HCT116 (cell line): ENCODE data around the gene WDR37. TPM values are rescaled to one million over a fixed set of nuclear protein-coding genes. Genes with fewer than 3 reads are reported as not detected.

Experiments
- ATAC-seq: fragments of 200-7000 bp; cut with Tn5 transposase; 2 replicates; pipeline ENCODE4 v1.9.1; 2020; ENCODE audit warnings: mild to moderate bottlenecking, moderate library complexity
- BruUV-seq: library from RNA; stranded (reverse); fragments of 400-500 nt; replicated peaks from 2 replicates; lab custom pipeline; 2021; lab: Mats Ljungman, UMichigan
- CTCF ChIA-PET: fragments of 300-600 bp; sonication (Branson Sonifier 250); formaldehyde crosslinking; loops from one replicate; lab custom pipeline; 2021; ENCODE audit warnings: antibody characterized with exemption; lab: Charles Lee
- POLR2A ChIA-PET: fragments of 300-600, 350-600 bp; sonication (Branson Sonifier 250); formaldehyde crosslinking; loops from one replicate; lab custom pipeline; 2021; ENCODE audit warnings: antibody characterized with exemption; lab: Charles Lee
- RAD21 ChIA-PET, 2 experiments: fragments of 300-600 bp; sonication (Branson Sonifier 250); formaldehyde crosslinking; loops; one replicate each; lab custom pipeline; 2023; ENCODE audit warnings: low total read pairs in 2 of 2; ENCODE audit not compliant: uncharacterized antibody in 2 of 2, unreplicated experiment in 2 of 2, low non-redundant PET in 1 of 2; lab: Charles Lee
- DNase-seq: peaks from one replicate; pipeline ENCODE4 v3.0.0-alpha.2; 2010; ENCODE audit warnings: low read depth, low spot score
- H2AFZ ChIP-seq: fragments of 200-600 bp; shearing (Covaris generic), sonication (generic); 2 replicates; pipeline ENCODE4 v1.6.1; 2017; ENCODE audit warnings: low read depth, mixed run types, mixed read lengths, antibody characterized with exemption, low read length; ENCODE audit not compliant: poor library complexity, severe bottlenecking
- H3K27ac ChIP-seq: 2 replicates; pipeline ENCODE4 v1.5.1; 2012; ENCODE audit warnings: low read depth, low read length
- H3K27me3 ChIP-seq: fragments of 200-600 bp; sonication (generic); 2 replicates; pipeline ENCODE4 v1.6.1; 2016; ENCODE audit warnings: mixed run types, low read length, mixed read lengths; ENCODE audit not compliant: insufficient read depth
- H3K36me3 ChIP-seq, 2 experiments: fragments of 200-500 bp in 1 of 2; fragments of 200-600 bp in 1 of 2; sonication (Bioruptor generic) in 1 of 2; sonication (generic) in 1 of 2; 2 replicates each; pipeline versions ENCODE4 v1.5.1 to v1.6.1; 2014 to 2016; ENCODE audit warnings: low read length in 2 of 2, inconsistent platforms in 1 of 2, mixed read lengths in 1 of 2, mixed run types in 1 of 2; ENCODE audit not compliant: insufficient read depth in 2 of 2, control insufficient read depth in 1 of 2
- H3K4me1 ChIP-seq, 2 experiments: fragments of 200-600 bp in 1 of 2; sonication (generic) in 1 of 2; 2 replicates each; pipeline versions ENCODE4 v1.5.1 to v1.6.1; 2012 to 2017; ENCODE audit warnings: low read length in 2 of 2, inconsistent platforms in 1 of 2, mild to moderate bottlenecking in 1 of 2, mixed read lengths in 1 of 2, mixed run types in 1 of 2, moderate library complexity in 1 of 2; ENCODE audit not compliant: insufficient read depth in 2 of 2, control insufficient read depth in 1 of 2
- H3K4me2 ChIP-seq: fragments of 200-600 bp; sonication (generic); 2 replicates; pipeline ENCODE4 v1.6.1; 2017; ENCODE audit warnings: mixed run types, low read length, mixed read lengths
- H3K4me3 ChIP-seq, 2 experiments: fragments of 200-600 bp in 1 of 2; sonication (generic) in 1 of 2; replicated peaks in 1 of 2; 2 replicates each; pipeline ENCODE4 v1.5.1; 2011 to 2016; ENCODE audit warnings: low read length in 2 of 2, control low read depth in 1 of 2, low read depth in 1 of 2, mild to moderate bottlenecking in 1 of 2, mixed read lengths in 1 of 2, mixed run types in 1 of 2
- H3K79me2 ChIP-seq: fragments of 200-600 bp; sonication (generic); 2 replicates; pipeline ENCODE4 v1.6.1; 2017; ENCODE audit warnings: mild to moderate bottlenecking, mixed run types, low read length, moderate library complexity, mixed read lengths; ENCODE audit not compliant: insufficient read depth
- H3K9ac ChIP-seq: fragments of 200-600 bp; sonication (generic); 2 replicates; pipeline ENCODE4 v1.6.1; 2016; ENCODE audit warnings: low read length, mixed read lengths
- H3K9me2 ChIP-seq: fragments of 200-600 bp; sonication (generic), shearing (Covaris generic); 2 replicates; pipeline ENCODE4 v1.6.1; 2017; ENCODE audit warnings: mixed run types, mild to moderate bottlenecking, moderate library complexity; ENCODE audit not compliant: insufficient read depth
- H3K9me3 ChIP-seq, 2 experiments: fragments of 200-500 bp in 1 of 2; fragments of 200-600 bp in 1 of 2; sonication (Bioruptor generic) in 1 of 2; sonication (generic) in 1 of 2; 2 replicates each; pipeline ENCODE4 v1.6.1; 2014 to 2017; ENCODE audit warnings: low read length in 2 of 2, mixed read lengths in 2 of 2, inconsistent platforms in 1 of 2, low read depth in 1 of 2, mild to moderate bottlenecking in 1 of 2, mixed run types in 1 of 2, moderate library complexity in 1 of 2; ENCODE audit not compliant: control insufficient read depth in 1 of 2, insufficient read depth in 1 of 2
- H4K20me1 ChIP-seq: fragments of 200-600 bp; sonication (generic), shearing (Covaris generic); 2 replicates; pipeline ENCODE4 v1.6.1; 2017; ENCODE audit warnings: mixed run types, mild to moderate bottlenecking, moderate library complexity; ENCODE audit not compliant: insufficient read depth
- EZH2 ChIP-seq: fragments of 200-600 bp; sonication (generic); IDR thresholded peaks from 2 replicates; pipeline ENCODE4 v1.6.1; 2017; ENCODE audit warnings: antibody characterized with exemption, mixed run types
- JUND ChIP-seq: IDR thresholded peaks from 2 replicates; pipeline ENCODE4 v1.6.1; 2012
- POLR2A ChIP-seq: IDR thresholded peaks from 2 replicates; pipeline ENCODE4 v1.7.0; 2011; ENCODE audit warnings: borderline replicate concordance; ENCODE audit not compliant: insufficient read depth, insufficient read length; ENCODE audit errors: extremely low read depth
- POLR2AphosphoS5 ChIP-seq: IDR thresholded peaks from 2 replicates; pipeline ENCODE4 v1.6.1; 2011; ENCODE audit warnings: mild to moderate bottlenecking, low read depth, low read length, moderate library complexity
- RAD21 ChIP-seq: IDR thresholded peaks from 2 replicates; pipeline ENCODE4 v1.6.1; 2012; ENCODE audit warnings: low read depth, mild to moderate bottlenecking
- SIN3A ChIP-seq: IDR thresholded peaks from 2 replicates; pipeline ENCODE4 v1.6.1; 2012; ENCODE audit warnings: low read depth
- ZFX ChIP-seq: fragments of 450-650 bp; IDR thresholded peaks from 2 replicates; pipeline ENCODE4 v1.6.1; 2017
- ZNF274 ChIP-seq: fragments of 200-500 bp; sonication (Bioruptor generic); IDR thresholded peaks from 2 replicates; pipeline ENCODE4 v1.6.1; 2014; ENCODE audit warnings: mild to moderate bottlenecking, low read depth, low read length, inconsistent platforms
- intact Hi-C: fragments of 100-400 bp; cut with micrococcal nuclease; formaldehyde crosslinking; loops from 2 replicates; pipeline ENCODE4 v1.10.0; 2022
- total RNA-seq: library from RNA; stranded (reverse); gene quantifications from one replicate; pipeline ENCODE4 v1.2.1, GENCODE V29; 2021; ENCODE audit not compliant: unreplicated experiment
- TF ChIP-seq, protein P1 (sequence below): IDR thresholded peaks from 2 replicates; pipeline ENCODE4 v1.6.1; 2012
- TF ChIP-seq, protein P2 (sequence below): IDR thresholded peaks from 2 replicates; pipeline ENCODE4 v1.6.1; 2012

The WDR37 gene
- total RNA-seq, 1 experiment from 2014 or later, result 9.1 TPM

DNA sequence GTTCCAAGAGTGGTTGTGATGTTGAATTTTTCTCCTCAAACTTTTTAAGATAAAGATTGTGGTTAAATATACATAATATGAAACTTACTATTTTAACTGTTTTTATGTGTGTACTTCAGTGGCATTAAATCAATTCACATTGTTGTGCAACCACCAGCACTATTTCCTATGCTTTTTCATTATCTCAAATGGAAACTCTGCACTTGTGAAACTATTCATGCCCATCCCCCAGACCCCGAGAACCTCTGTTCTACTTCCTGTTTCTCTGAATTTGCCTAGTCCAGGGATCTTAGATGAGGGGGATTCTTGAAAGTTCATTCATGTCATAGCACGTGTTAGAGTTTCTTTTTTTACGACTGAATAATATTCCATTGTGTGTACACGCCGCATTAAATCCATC lies 67.0 kb downstream of the WDR37 start:
- H3K9me2 ChIP-seq, result no peaks in the 10 kb centered on the region
- POLR2A ChIA-PET, result no interaction called here
- no peak overlapping the region for H2AFZ ChIP-seq
- ATAC-seq (no peak), DNase-seq (no peak)
- H3K9ac ChIP-seq, result no peak overlapping the region
- peaks cover 2 to 8% of the 10 kb centered on the region in 2 experiments; a peak in 2 of 4 replicates for H3K36me3 ChIP-seq
- BruUV-seq, result no TSS peak
- no peaks in the 10 kb centered on the region for H3K4me1 ChIP-seq
- intact Hi-C loops, result no loop called here
- H3K9me3 ChIP-seq, result no peaks in the 10 kb centered on the region
- H4K20me1 ChIP-seq, result no peaks in the 10 kb centered on the region
- no peak overlapping the region for H3K4me2 ChIP-seq
- CTCF ChIA-PET, result no interaction called here
- H3K79me2 ChIP-seq, result 0 out of 2 replicates have a peak, but pooled peaks cover 2% of the 10 kb centered on the region
- no peak overlapping the region for H3K4me3 ChIP-seq
- H3K27ac ChIP-seq, result no peak overlapping the region
- TF ChIP-seq ZNF274 (no peak), POLR2AphosphoS5 (no peak), RAD21 (no peak), ZFX (no peak), POLR2A (no peak), SIN3A (no peak)
- TF ChIP-seq, protein P1, sequence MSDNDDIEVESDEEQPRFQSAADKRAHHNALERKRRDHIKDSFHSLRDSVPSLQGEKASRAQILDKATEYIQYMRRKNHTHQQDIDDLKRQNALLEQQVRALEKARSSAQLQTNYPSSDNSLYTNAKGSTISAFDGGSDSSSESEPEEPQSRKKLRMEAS, result no peak
- TF ChIP-seq, protein P2, sequence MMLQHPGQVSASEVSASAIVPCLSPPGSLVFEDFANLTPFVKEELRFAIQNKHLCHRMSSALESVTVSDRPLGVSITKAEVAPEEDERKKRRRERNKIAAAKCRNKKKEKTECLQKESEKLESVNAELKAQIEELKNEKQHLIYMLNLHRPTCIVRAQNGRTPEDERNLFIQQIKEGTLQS, result no peak
- RAD21 ChIA-PET, result no interaction called here
- H3K27me3 ChIP-seq, result no peaks in the 10 kb centered on the region

DNA sequence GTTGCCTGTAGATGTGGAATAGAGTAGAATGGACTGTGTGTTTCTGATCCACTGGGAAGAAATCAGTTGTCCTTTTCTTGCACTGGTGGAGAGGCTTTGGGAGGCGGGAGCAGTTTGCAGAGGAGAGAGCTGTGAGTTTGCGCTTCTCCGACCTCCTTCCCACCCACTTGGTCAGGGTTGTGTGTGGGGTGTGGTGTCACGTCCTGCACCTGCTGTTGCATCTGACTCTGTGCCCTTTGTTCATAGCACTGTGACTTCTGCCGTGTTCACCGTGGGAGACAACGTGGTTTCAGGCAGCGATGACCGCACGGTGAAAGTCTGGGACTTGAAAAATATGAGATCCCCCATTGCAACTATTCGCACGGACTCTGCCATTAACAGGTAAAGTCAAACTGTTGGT lies 67.8 kb downstream of the WDR37 start:
- peaks cover 2 to 8% of the 10 kb centered on the region in 2 experiments; a peak in 2 of 4 replicates for H3K36me3 ChIP-seq
- H3K4me2 ChIP-seq, result no peak overlapping the region
- TF ChIP-seq, protein P2, result no peak
- TF ChIP-seq EZH2 (no peak), JUND (no peak)
- H3K27me3 ChIP-seq, result no peaks in the 10 kb centered on the region
- RAD21 ChIA-PET, result no interaction called here
- no peak overlapping the region for H3K4me3 ChIP-seq
- ATAC-seq (no peak), DNase-seq (no peak)
- H3K9me3 ChIP-seq, result no peaks in the 10 kb centered on the region
- no peak overlapping the region for H2AFZ ChIP-seq
- POLR2A ChIA-PET, result no interaction called here
- H4K20me1 ChIP-seq, result no peaks in the 10 kb centered on the region
- H3K9me2 ChIP-seq, result no peaks in the 10 kb centered on the region
- no peaks in the 10 kb centered on the region for H3K4me1 ChIP-seq
- H3K27ac ChIP-seq, result no peak overlapping the region
- CTCF ChIA-PET, result no interaction called here
- H3K9ac ChIP-seq, result no peak overlapping the region
- 0 out of 2 replicates have a peak, but pooled peaks cover 2% of the 10 kb centered on the region for H3K79me2 ChIP-seq
- intact Hi-C loops, result no loop called here
- BruUV-seq, result no TSS peak
